HG03108 (cell line): ENCODE measurements around the gene FAM83G.
A peak's percentile ranks its signal among the peaks of the same experiment; 100 is the strongest.

Experiments used
- ATAC-seq: cut with Tn5 transposase; IDR thresholded peaks from one replicate; pipeline ENCODE4 v1.9.1; 2021; ENCODE audit warnings: moderate library complexity; ENCODE audit not compliant: unreplicated experiment

FAM83G gene

DNA sequence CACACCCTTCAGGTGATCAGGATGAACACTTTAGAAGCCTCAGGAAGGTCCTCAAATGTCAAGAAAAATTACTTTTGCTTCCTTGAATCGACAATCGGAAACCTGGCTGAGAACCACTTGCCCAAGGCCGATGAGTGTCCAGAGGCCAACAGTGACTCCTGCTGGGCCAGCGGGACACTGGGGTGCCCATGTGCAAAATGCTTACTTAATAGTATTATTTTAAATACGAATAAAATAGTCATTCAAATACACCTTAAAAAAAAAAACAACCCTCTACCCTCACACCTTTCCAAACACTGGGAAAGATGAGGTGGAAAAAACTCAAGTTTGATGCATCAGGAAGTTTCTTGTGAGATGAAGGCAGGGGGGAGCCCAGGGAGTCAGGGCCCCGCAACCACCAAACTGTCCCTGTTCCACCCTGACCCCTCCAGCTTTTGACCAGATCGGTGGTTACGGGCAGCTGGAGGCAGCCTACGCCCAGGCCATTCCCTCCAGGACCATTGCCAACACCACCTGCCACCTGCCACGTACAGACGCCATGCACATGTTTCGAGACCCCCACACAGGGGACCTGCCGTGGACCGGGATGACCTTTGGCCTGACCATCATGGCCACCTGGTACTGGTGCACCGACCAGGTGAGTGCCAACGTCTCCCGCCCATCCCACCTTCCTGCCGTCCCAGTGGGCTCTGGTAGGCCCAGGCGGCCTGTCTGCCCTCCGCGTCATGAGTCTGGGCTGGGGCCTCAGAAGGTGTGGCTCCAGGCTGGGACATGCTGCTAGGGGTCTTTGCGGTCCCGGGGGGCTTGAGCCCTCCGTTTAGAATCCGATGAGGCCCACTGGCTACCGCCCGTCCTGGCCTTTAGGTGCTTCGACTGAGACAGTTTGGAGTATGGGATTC is 33.7 kb downstream of the FAM83G start:
- ATAC-seq, result no peak

GRCh38 chr17:18968945-18969887 is 35.3 kb downstream of the FAM83G start:
- ATAC-seq, result no peak

GRCh38 chr17:18968345-18968744 is 36.2 kb downstream of the FAM83G start:
- no peak for ATAC-seq

GRCh38 chr17:18967916-18968315 is 36.6 kb downstream of the FAM83G start:
- ATAC-seq, result no peak

DNA sequence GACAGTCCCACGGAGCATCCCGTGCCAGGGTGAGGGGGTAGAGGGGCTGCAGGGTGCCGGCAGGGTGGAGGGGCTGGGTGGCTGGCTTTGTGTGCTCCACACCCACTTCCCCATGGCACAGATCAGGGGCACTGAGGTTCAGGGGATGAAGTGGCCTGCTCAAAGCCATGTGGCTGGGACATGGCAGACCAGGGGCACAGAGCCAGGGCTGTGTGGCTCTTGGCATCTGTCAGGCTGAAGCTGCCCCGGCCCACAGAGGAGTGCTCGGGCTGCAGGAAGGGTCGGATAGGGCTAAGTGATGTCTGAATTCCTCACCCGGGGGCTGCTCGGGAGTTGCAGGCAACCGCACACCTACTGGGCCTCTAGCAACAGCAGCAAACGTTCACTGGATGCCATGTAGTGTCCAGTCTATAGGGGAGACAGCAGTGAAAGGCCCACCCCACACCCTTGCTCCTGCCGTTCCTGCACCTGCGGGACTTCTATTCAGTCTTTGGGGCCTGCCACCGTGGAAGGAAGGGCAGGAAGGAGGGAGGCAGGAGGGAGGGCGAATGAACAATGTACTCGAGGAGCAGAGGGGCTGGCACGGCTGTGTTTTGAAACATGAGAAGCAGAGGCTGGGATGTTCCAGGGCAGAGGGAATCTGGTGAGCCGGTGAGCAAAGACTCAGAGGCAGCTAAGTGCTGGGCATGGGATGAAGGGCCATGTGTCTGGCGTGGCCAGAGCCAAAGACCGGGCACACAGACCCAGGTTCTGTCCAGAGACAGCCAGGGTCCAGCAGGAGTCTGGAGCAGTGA is 37.5 kb downstream of the FAM83G start:
- no peak for ATAC-seq

DNA sequence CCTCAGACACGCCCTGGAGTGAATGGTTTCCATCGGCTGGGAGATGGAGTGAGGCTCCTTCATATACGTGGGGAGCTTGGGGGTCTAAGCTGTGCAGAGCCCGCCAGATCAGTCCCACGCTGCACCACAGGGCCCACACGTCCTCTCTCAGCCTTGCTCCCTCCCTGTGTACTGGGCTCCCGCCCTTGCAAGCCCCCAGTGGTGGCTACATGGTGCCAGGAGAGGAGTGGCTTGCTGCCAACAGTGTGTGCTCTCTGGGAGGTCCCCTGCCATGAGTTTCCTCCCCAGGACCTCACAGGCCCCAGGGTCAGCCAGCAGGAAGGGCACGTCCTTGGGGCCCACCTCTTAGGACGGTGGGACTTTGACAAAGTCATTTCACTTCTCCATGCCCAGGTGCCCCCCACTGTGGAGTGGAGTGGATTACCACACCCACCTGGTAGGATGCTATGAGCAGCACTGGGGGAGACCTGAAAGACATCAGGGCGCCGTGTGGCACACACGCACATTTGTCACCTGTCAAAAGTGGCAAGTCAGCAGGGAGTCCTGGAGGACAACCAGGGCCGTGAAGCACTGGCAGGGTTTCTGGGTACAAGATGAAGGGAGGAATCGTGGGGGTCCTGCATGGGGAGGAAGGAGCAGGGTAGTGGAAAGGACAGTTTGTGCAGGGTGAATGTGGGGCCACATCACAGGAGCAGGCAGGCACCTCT is 38.9 kb downstream of the FAM83G start:
- no peak for ATAC-seq

GRCh38 chr17:18964550-18964949 is 40.0 kb downstream of the FAM83G start:
- ATAC-seq, result no peak

DNA sequence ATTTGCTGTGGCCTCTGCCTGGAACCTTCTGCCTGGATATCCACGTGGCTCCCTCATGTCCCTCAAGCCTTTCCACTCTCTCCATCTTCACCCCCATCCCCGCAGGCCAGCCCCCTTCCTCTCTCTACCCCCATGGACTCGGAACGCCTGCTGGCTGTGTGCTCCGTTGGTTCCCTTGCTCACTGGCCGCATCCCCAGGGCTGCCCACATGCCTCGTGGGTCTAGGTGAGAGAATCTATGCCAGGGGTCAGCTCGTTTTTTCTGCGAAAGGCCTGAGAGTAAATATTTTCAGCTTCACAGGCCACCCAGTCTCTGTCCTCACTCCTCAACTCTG is 40.6 kb downstream of the FAM83G start:
- ATAC-seq, result no peak

DNA sequence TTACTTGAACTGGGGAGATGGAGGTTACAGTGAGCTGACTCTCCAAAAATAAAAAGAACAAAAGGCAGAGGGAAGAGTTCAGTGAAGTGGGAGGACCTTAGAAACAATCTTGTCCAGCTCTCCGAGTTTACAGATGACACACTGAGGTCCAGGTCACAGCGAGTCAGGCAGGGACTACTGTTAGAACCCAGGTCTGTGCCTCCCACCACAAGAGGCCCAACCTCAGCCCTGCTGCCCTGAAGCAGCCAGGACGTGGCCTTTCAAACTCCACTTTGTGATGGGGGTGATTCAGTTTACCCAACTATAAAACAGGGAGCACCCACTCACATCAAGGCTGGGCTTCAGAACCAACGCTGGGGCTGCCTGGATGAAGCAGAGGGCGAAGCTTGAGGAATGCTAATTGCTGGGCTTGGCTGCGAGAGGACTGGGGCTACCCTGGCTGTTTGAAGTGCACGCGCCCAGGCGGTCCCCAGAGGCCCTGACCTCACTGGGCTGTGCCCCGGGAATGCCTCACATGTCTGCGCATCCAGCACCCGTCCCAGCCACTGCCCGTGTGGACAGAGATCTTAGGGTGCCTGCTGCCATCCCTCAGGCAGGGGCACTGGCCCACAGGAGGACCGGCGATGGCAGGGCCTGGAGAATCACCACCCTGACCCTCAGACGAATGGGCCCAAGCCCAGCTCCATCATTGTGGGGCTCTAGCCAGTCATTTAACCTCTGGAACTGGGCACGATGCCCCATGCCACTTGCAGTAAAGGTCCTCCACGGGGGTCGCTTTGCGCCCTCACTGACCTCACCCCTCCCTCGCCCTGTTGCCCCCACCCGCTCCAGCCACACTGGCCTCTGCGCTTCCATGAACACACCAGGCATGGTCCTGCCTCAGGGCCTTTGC is 41.2 kb downstream of the FAM83G start:
- ATAC-seq, result no peak

DNA sequence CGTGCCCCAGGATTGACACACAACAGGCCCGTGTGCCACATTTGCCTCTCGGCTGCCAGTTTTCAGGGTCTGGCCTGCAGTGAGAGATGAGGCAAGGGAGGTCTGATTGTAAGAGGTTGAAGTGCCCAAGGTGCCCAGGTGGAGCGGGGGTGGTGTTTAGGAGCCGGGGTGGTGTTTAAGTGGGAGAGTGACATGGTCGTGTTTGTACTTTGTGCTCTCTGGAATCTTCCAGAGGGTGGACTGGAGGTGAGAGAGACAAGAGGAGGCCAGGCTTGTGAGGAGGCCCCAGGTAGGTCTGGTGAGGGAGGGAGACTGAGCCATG is 42.1 kb downstream of the FAM83G start:
- no peak for ATAC-seq

GRCh38 chr17:18961634-18962493 is 42.7 kb downstream of the FAM83G start:
- ATAC-seq, result no peak

DNA sequence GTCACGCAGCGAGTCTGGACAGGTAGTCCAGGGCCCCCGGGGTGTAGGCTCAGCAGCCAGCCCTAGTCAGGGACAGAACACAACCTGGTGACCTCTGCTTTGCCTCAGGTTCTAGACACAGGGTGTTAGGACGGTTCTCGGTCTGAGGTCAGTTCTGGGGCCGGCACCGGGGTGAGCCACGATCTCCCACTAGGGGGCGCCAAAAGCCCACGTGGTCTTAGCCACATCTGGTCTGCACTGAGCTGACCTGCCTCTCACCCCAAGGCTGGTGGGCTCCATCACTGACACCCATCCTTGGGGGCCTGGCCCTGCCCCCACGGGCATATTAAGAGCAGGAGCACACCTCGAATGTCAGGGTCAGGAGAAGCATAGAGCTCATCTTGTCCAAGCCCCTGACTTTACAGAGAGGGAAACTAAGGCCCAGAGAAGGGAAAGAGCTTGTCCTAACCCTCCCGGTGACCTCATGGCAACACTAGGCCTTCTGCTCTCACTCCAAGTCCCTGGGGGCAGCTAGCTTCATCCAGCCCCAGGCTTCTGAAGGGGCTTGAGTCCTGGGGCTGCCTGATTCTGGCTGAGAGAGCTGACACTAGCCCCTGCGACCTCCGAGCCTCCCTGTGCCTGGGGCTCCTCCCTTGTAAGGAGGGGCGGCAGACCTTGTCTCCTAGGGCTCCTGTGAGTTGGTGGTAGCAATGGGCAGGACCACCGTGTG is 43.6 kb downstream of the FAM83G start:
- peak; percentile 74 for ATAC-seq

- ATAC-seq, result no peak
Observed at GRCh38 chr17:18960241-18960665, 44.3 kb downstream of the FAM83G start.

DNA sequence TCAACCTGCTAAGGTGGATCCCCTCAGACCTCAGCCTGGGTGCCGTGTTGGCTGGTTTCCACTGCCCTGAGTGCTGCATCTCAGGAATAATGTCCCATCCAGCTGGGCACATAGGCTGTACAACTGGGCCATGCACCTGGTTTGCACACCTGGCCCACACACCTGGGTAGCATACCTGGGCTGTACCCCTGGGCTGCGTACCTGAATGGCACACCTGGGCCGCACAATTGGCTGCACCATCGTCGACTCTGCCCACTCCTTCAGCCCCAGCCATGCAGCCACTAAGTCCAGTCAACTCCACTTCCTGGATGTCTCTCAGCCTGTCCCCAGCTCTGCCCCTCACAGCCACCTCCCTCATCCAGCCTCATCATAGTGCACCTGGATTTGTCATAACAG is 44.7 kb downstream of the FAM83G start:
- no peak for ATAC-seq

DNA sequence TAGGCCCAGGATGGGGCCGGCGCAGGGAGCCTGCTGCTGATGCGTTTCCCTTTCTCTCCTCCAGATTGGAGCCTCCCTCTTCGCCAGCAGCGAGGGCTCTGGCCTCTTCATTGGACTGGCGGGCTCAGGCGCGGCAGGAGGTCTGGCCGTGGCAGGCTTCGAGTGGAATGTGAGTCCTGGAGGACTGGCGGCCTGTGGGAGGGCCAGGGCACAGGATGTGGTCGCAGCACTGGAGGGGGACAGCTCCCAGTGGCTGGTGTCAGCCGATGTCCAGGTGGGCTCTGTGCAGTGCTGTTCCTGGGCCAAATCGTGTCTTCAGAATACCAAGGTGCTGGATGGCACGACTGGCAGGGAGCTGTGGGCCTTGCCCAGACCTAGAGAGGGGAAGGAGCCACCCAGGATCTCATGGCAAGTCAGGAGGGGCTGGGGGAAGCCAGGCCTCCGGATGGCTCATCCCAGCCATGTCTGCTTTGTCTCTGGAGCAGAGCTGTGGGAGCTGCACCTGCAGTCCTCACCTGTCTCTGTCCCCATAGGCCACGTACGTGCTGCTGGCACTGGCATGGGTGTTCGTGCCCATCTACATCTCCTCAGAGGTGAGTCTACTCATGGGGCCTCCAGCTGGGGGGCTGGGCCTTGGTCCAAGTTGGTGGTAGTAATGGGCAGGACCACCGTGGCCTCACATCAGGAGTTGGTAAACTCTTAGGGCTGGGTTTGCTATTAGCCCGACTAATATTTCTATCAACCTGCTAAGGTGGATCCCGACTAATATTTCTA is 45.3 kb downstream of the FAM83G start:
- ATAC-seq, result no peak

- no peak for ATAC-seq
Observed at GRCh38 chr17:18958611-18959010, 46.0 kb downstream of the FAM83G start.

- ATAC-seq, result no peak
Observed at GRCh38 chr17:18957831-18958230, 46.7 kb downstream of the FAM83G start.
